Mononuclear cell (primary cell): ENCODE measurements around the gene DSP. TPM values are rescaled to one million over a fixed set of nuclear protein-coding genes. Genes with fewer than 3 reads are reported as not detected.

Experiments
- H3K27me3 ChIP-seq: 2 replicates; pipeline ENCODE4 v1.6.0; 2011; ENCODE audit warnings: low read length, control low read depth; ENCODE audit not compliant: insufficient read depth
- H3K4me1 ChIP-seq: 2 replicates; pipeline ENCODE4 v1.5.1; 2011; ENCODE audit warnings: mild to moderate bottlenecking, low read length, control low read depth; ENCODE audit not compliant: insufficient read depth
- H3K4me3 ChIP-seq: 2 replicates; pipeline ENCODE4 v1.5.1; 2011; ENCODE audit warnings: mild to moderate bottlenecking, low read length, moderate library complexity
- H3K9me3 ChIP-seq: 2 replicates; pipeline ENCODE4 v1.5.1; 2011; ENCODE audit warnings: low read depth, mild to moderate bottlenecking, control low read depth, low read length
- total RNA-seq: library from RNA; depleted of rRNA; stranded (reverse); fragments of >200 nt; gene quantifications from one replicate; pipeline ENCODE4 v1.2.3, GENCODE V29; 2012

Gene DSP
- total RNA-seq, 1 donor = 0.94 TPM

- no peak overlapping the region for H3K4me3 ChIP-seq
- H3K9me3 ChIP-seq = no peaks in the 10 kb centered on the region
- no peaks in the 10 kb centered on the region for H3K4me1 ChIP-seq
- H3K27me3 ChIP-seq = no peaks in the 10 kb centered on the region
Observed at GRCh38 chr6:7628479-7628878, 87.0 kb downstream of the DSP start.

GRCh38 chr6:7628909-7629308 is 87.4 kb downstream of the DSP start:
- Histone ChIP-seq H3K4me3 (no peak overlapping the region), H3K9me3 (no peaks in the 10 kb centered on the region), H3K4me1 (no peaks in the 10 kb centered on the region), H3K27me3 (no peaks in the 10 kb centered on the region)

- Histone ChIP-seq H3K9me3 (no peaks in the 10 kb centered on the region), H3K4me3 (no peak overlapping the region), H3K27me3 (no peaks in the 10 kb centered on the region), H3K4me1 (no peaks in the 10 kb centered on the region)
Observed at GRCh38 chr6:7629321-7629720, 87.8 kb downstream of the DSP start.

- Histone ChIP-seq H3K4me1 (no peaks in the 10 kb centered on the region), H3K4me3 (no peak overlapping the region), H3K27me3 (no peaks in the 10 kb centered on the region), H3K9me3 (no peaks in the 10 kb centered on the region)
Observed at GRCh38 chr6:7630792-7631191, 89.3 kb downstream of the DSP start.

GRCh38 chr6:7631466-7631865 is 90.0 kb downstream of the DSP start:
- no peaks in the 10 kb centered on the region for H3K27me3 ChIP-seq
- H3K4me1 ChIP-seq = no peaks in the 10 kb centered on the region
- H3K9me3 ChIP-seq = no peaks in the 10 kb centered on the region
- H3K4me3 ChIP-seq = no peak overlapping the region

- Histone ChIP-seq H3K9me3 (no peaks in the 10 kb centered on the region), H3K27me3 (no peaks in the 10 kb centered on the region), H3K4me1 (no peaks in the 10 kb centered on the region), H3K4me3 (no peak overlapping the region)
Observed at GRCh38 chr6:7632501-7633290, 91.2 kb downstream of the DSP start.

- H3K9me3 ChIP-seq = no peaks in the 10 kb centered on the region
- no peak overlapping the region for H3K4me3 ChIP-seq
- H3K4me1 ChIP-seq = no peaks in the 10 kb centered on the region
- no peaks in the 10 kb centered on the region for H3K27me3 ChIP-seq
Observed at GRCh38 chr6:7633361-7633760, 91.9 kb downstream of the DSP start.

- Histone ChIP-seq H3K4me3 (no peak overlapping the region), H3K9me3 (no peaks in the 10 kb centered on the region), H3K27me3 (no peaks in the 10 kb centered on the region), H3K4me1 (no peaks in the 10 kb centered on the region)
Observed at GRCh38 chr6:7636151-7636550, 94.7 kb downstream of the DSP start.

Other genes starting within 250 kb of the DSP start
- 74.5 TPM for gene SSR1, start 228.5 kb upstream of the DSP start, total RNA-seq
- gene CAGE1, start 151.9 kb upstream of the DSP start, total RNA-seq = 0.94 TPM
- 29.4 TPM for gene RIOK1, start 151.9 kb upstream of the DSP start, total RNA-seq
- 16.4 TPM for gene SNRNP48, start 48.5 kb downstream of the DSP start, total RNA-seq
- gene BMP6, start 184.4 kb downstream of the DSP start, total RNA-seq = 7.7 TPM